H9 (cell line): ENCODE data around the gene NTRK3. TPM values are rescaled to one million over a fixed set of nuclear protein-coding genes. Genes with fewer than 3 reads are reported as not detected.

Source experiments
- DNase-seq: peaks from one replicate; pipeline ENCODE4 v3.0.0-alpha.2; 2017
- H2AFZ ChIP-seq: one replicate; pipeline ENCODE4 v1.6.1; 2013; ENCODE audit warnings: mild to moderate bottlenecking, low read length, control low read depth, moderate library complexity
- H2AK5ac ChIP-seq: 2 replicates; pipeline ENCODE4 v1.6.1; 2013; ENCODE audit warnings: low read length, control low read depth, mixed read lengths; ENCODE audit not compliant: insufficient read length
- H2BK120ac ChIP-seq: one replicate; pipeline ENCODE4 v1.6.1; 2013; ENCODE audit warnings: low read depth, mild to moderate bottlenecking, low read length, control low read depth, inconsistent platforms; ENCODE audit not compliant: poor library complexity, severe bottlenecking
- H2BK12ac ChIP-seq: 2 replicates; pipeline ENCODE4 v1.6.1; 2013; ENCODE audit warnings: low read length, control low read depth, mixed read lengths, low read depth; ENCODE audit not compliant: insufficient read length
- H2BK15ac ChIP-seq: 2 replicates; pipeline ENCODE4 v1.6.1; 2013; ENCODE audit warnings: low read depth, low read length, control low read depth
- H2BK20ac ChIP-seq: one replicate; pipeline ENCODE4 v1.6.1; 2013; ENCODE audit warnings: low read depth, mild to moderate bottlenecking, low read length, control low read depth, inconsistent platforms; ENCODE audit not compliant: poor library complexity, severe bottlenecking
- H2BK5ac ChIP-seq: 2 replicates; pipeline ENCODE4 v1.6.1; 2013; ENCODE audit warnings: low read length, control low read depth, mixed read lengths; ENCODE audit not compliant: insufficient read length
- H3K14ac ChIP-seq: 2 replicates; pipeline ENCODE4 v1.6.1; 2013; ENCODE audit warnings: low read length, control low read depth; ENCODE audit not compliant: insufficient read depth
- H3K18ac ChIP-seq: 2 replicates; pipeline ENCODE4 v1.6.1; 2013; ENCODE audit warnings: low read depth, mild to moderate bottlenecking, mixed read lengths, low read length, control low read depth; ENCODE audit not compliant: insufficient read length
- H3K23ac ChIP-seq: 2 replicates; pipeline ENCODE4 v1.6.1; 2013; ENCODE audit warnings: low read length, control low read depth, mixed read lengths, low read depth; ENCODE audit not compliant: insufficient read length
- H3K23me2 ChIP-seq: 2 replicates; pipeline ENCODE4 v1.6.1; 2013; ENCODE audit warnings: low read depth, mild to moderate bottlenecking, mixed read lengths, low read length, control low read depth; ENCODE audit not compliant: insufficient read length, poor library complexity, severe bottlenecking
- H3K27ac ChIP-seq: 2 replicates; pipeline ENCODE4 v1.5.1; 2013; ENCODE audit warnings: low read length, control low read depth, mixed read lengths, low read depth; ENCODE audit not compliant: insufficient read length
- H3K27me3 ChIP-seq: 2 replicates; pipeline ENCODE4 v1.6.1; 2013; ENCODE audit warnings: low read length, control low read depth, inconsistent platforms; ENCODE audit not compliant: insufficient read depth
- H3K4ac ChIP-seq: 2 replicates; pipeline ENCODE4 v1.6.1; 2013; ENCODE audit warnings: low read depth, mild to moderate bottlenecking, control low read depth, inconsistent platforms, low read length, moderate library complexity
- H3K4me1 ChIP-seq: 2 replicates; pipeline ENCODE4 v1.6.1; 2013; ENCODE audit warnings: low read length, control low read depth, inconsistent platforms; ENCODE audit not compliant: insufficient read depth
- H3K4me2 ChIP-seq: 2 replicates; pipeline ENCODE4 v1.6.1; 2013; ENCODE audit warnings: low read length, control low read depth, mixed read lengths; ENCODE audit not compliant: insufficient read length, insufficient read depth
- H3K56ac ChIP-seq: 2 replicates; pipeline ENCODE4 v1.6.1; 2013; ENCODE audit warnings: low read depth, mild to moderate bottlenecking, mixed read lengths, low read length, control low read depth; ENCODE audit not compliant: insufficient read length
- H3K79me1 ChIP-seq: 2 replicates; pipeline ENCODE4 v1.6.1; 2013; ENCODE audit warnings: low read depth, mild to moderate bottlenecking, moderate library complexity, low read length, control low read depth, inconsistent platforms; ENCODE audit not compliant: insufficient read depth, poor library complexity, severe bottlenecking
- H3K79me2 ChIP-seq: 2 replicates; pipeline ENCODE4 v1.6.1; 2013; ENCODE audit warnings: low read length, control low read depth, inconsistent platforms; ENCODE audit not compliant: insufficient read depth
- H3K9ac ChIP-seq: 2 replicates; pipeline ENCODE4 v1.6.1; 2013; ENCODE audit warnings: low read length, control low read depth, mixed read lengths; ENCODE audit not compliant: insufficient read length; ENCODE audit errors: extremely low read depth
- H3K9me3 ChIP-seq: one replicate; pipeline ENCODE4 v1.6.1; 2013; ENCODE audit warnings: low read depth, low read length, inconsistent platforms; ENCODE audit not compliant: control insufficient read depth
- H3T11ph ChIP-seq: one replicate; pipeline ENCODE4 v1.6.1; 2013; ENCODE audit warnings: mild to moderate bottlenecking, low read length, control low read depth, inconsistent platforms
- H4K20me1 ChIP-seq: one replicate; pipeline ENCODE4 v1.6.1; 2013; ENCODE audit not compliant: control insufficient read depth, insufficient read length, insufficient read depth
- H4K5ac ChIP-seq: 2 replicates; pipeline ENCODE4 v1.6.1; 2013; ENCODE audit warnings: low read depth, mild to moderate bottlenecking, mixed read lengths, low read length, control low read depth; ENCODE audit not compliant: insufficient read length
- H4K8ac ChIP-seq: replicated peaks from 2 replicates; pipeline ENCODE4 v1.6.1; 2013; ENCODE audit warnings: low read length, control low read depth, mixed read lengths, low read depth; ENCODE audit not compliant: insufficient read length
- H4K91ac ChIP-seq: 2 replicates; pipeline ENCODE4 v1.6.1; 2013; ENCODE audit warnings: low read depth, mild to moderate bottlenecking, moderate library complexity, mixed read lengths, low read length, control low read depth; ENCODE audit not compliant: insufficient read length
- H3K27ac Mint-ChIP-seq, 3 experiments: 2 replicates in 2 of 3; 3 replicates in 1 of 3; pipeline ENCODE4 v1.8.0; 2020 to 2021; ENCODE audit warnings: mixed read lengths in 3 of 3, mild to moderate bottlenecking in 1 of 3, moderate library complexity in 1 of 3
- H3K27me3 Mint-ChIP-seq: 2 replicates; pipeline ENCODE4 v1.8.0; 2021; ENCODE audit warnings: low read depth, mild to moderate bottlenecking, moderate library complexity, mixed read lengths
- H3K36me3 Mint-ChIP-seq, 3 experiments: 2 replicates in 2 of 3; 3 replicates in 1 of 3; pipeline ENCODE4 v1.8.0; 2020 to 2021; ENCODE audit warnings: low read depth in 3 of 3, mixed read lengths in 3 of 3; ENCODE audit not compliant: insufficient read depth in 1 of 3
- H3K4me1 Mint-ChIP-seq, 2 experiments: 2 replicates each; pipeline ENCODE4 v1.8.0; 2020; ENCODE audit warnings: mixed read lengths in 2 of 2
- H3K4me3 Mint-ChIP-seq, 2 experiments: 2 replicates in 1 of 2; 3 replicates in 1 of 2; pipeline ENCODE4 v1.8.0; 2020 to 2021; ENCODE audit warnings: mild to moderate bottlenecking in 2 of 2, mixed read lengths in 2 of 2, moderate library complexity in 1 of 2
- H3K9me3 Mint-ChIP-seq, 2 experiments: 2 replicates in 1 of 2; 3 replicates in 1 of 2; pipeline ENCODE4 v1.8.0; 2020; ENCODE audit warnings: mild to moderate bottlenecking in 2 of 2, mixed read lengths in 2 of 2, moderate library complexity in 1 of 2
- WGBS: extraction: QIAGEN DNeasy Blood & Tissue Kit; methylation state at CpG from one replicate; pipeline ENCODE4 v1.1.7; 2013; ENCODE audit warnings: missing lambda C conversion rate, low lambda C conversion rate, mixed read lengths; ENCODE audit not compliant: insufficient read length; ENCODE audit errors: extremely low coverage; 5-methylcytosine and 5-hydroxymethylcytosine counted together
- total RNA-seq: library from RNA; stranded (reverse); gene quantifications from 2 replicates; pipeline ENCODE4 v1.2.1, GENCODE V29; 2021
- TF ChIP-seq, protein P1 (sequence below): fragments of 200-600 bp; sonication (generic); conservative IDR thresholded peaks from 3 replicates; pipeline ENCODE4 v1.8.0; 2021; ENCODE audit warnings: antibody characterized with exemption, mild to moderate bottlenecking

Gene NTRK3
- total RNA-seq, 1 experiment from 2014 or later: 2.5 TPM

- Mint-ChIP-seq H3K27me3 (no peaks in the 10 kb centered on the region), H3K9me3 (no peaks in the 10 kb centered on the region), H3K4me3 (no peak overlapping the region), H3K4me1 (peaks cover 25 to 26% of the 10 kb centered on the region in 2 experiments), H3K27ac (no peak overlapping the region), H3K36me3 (no peaks in the 10 kb centered on the region)
- no peaks in the 10 kb centered on the region for H4K20me1 ChIP-seq
- H3T11ph ChIP-seq: no peak overlapping the region
- no peak overlapping the region for H2BK120ac ChIP-seq
- TF ChIP-seq, protein P1, sequence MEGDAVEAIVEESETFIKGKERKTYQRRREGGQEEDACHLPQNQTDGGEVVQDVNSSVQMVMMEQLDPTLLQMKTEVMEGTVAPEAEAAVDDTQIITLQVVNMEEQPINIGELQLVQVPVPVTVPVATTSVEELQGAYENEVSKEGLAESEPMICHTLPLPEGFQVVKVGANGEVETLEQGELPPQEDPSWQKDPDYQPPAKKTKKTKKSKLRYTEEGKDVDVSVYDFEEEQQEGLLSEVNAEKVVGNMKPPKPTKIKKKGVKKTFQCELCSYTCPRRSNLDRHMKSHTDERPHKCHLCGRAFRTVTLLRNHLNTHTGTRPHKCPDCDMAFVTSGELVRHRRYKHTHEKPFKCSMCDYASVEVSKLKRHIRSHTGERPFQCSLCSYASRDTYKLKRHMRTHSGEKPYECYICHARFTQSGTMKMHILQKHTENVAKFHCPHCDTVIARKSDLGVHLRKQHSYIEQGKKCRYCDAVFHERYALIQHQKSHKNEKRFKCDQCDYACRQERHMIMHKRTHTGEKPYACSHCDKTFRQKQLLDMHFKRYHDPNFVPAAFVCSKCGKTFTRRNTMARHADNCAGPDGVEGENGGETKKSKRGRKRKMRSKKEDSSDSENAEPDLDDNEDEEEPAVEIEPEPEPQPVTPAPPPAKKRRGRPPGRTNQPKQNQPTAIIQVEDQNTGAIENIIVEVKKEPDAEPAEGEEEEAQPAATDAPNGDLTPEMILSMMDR: no peak
- H3K14ac ChIP-seq: no peak overlapping the region
- H2AK5ac ChIP-seq: no peak overlapping the region
- H3K23ac ChIP-seq: no peak overlapping the region
- no peak overlapping the region for H3K4me2 ChIP-seq
- no peak overlapping the region for H3K56ac ChIP-seq
- no CpG with 5 or more reads among the region's 4 CpGs for WGBS
- H2BK5ac ChIP-seq: no peak overlapping the region
- no peak overlapping the region for H2BK20ac ChIP-seq
- H2AFZ ChIP-seq: no peak overlapping the region
- H4K8ac ChIP-seq: no peak overlapping the region
- H3K9me3 ChIP-seq: no peaks in the 10 kb centered on the region
- H3K4ac ChIP-seq: no peak overlapping the region
- H4K91ac ChIP-seq: no peak overlapping the region
- no peak overlapping the region for H2BK12ac ChIP-seq
- H2BK15ac ChIP-seq: no peak overlapping the region
- H3K79me1 ChIP-seq: no peaks in the 10 kb centered on the region
- no peaks in the 10 kb centered on the region; the same call in 1 of the 2 replicates for H3K4me1 ChIP-seq
- no peaks in the 10 kb centered on the region for H3K79me2 ChIP-seq
- no peaks in the 10 kb centered on the region for H3K23me2 ChIP-seq
- H3K27me3 ChIP-seq: peaks cover 2% of the 10 kb centered on the region; the same call in 1 of the 2 replicates
- H3K9ac ChIP-seq: no peak overlapping the region
- H3K27ac ChIP-seq: no peak overlapping the region
- H3K18ac ChIP-seq: no peak overlapping the region
- no peak overlapping the region for H4K5ac ChIP-seq
- DNase-seq: no peak
Measured at GRCh38 chr15:88012233-88012632, 244.3 kb downstream of the NTRK3 start.
